Measurements from ENCODE around the gene PRAC1. TPM values are rescaled to one million over a fixed set of nuclear protein-coding genes. Genes with fewer than 3 reads are reported as not detected.

Gene PRAC1
- total and polyA plus RNA-seq, 7 experiments from 2014 or later = not detected

GRCh38 chr17:48752399-48753288 lies 30.3 kb upstream of the PRAC1 start:
- ChIA-PET POLR2A (interaction anchor here (0.7 kb wide), 1 partner anchor 33 kb away, joined by 3 read pairs; no protein-coding TSS in a partner anchor), CTCF (no interaction called here)
- Histone ChIP-seq H3K4me3 (ENCODE audit: low read length) (no peak overlapping the region), H3K27me3 (ENCODE audit: control insufficient read depth in 2 of 2, insufficient read depth in 2 of 2, low read length in 2 of 2) (peaks cover 38 to 83% of the 10 kb centered on the region in 2 donors), H3K36me3 (ENCODE audit: control insufficient read depth in 2 of 3, insufficient read depth in 3 of 3, low read length in 3 of 3) (no peaks in the 10 kb centered on the region), H3K4me1 (ENCODE audit: control insufficient read depth in 2 of 2, insufficient read depth in 2 of 2, low read length in 2 of 2) (peaks cover 5 to 13% of the 10 kb centered on the region in 2 donors), H3K27ac (ENCODE audit: low read depth, low read length) (no peak overlapping the region), H3K9me3 (ENCODE audit: control insufficient read depth in 2 of 3, low read length in 3 of 3) (no peaks in the 10 kb centered on the region)
- no peak for ATAC-seq
- H3K36me3 Mint-ChIP-seq = peaks cover 0 to 5% (median 0%) of the 10 kb centered on the region in 5 donors
- peak overlapping the region in 2 of 10 donors; percentile 14 to 31 for H3K4me3 Mint-ChIP-seq
- peaks cover 8 to 25% (median 18%) of the 10 kb centered on the region in 7 donors for H3K4me1 Mint-ChIP-seq
- peaks cover 0 to 8% (median 4%) of the 10 kb centered on the region in 11 donors for H3K9me3 Mint-ChIP-seq
- DNase-seq = no peak
- intact Hi-C loops (cut with micrococcal nuclease) = no loop called here
- H3K27ac Mint-ChIP-seq = peak overlapping the region in 1 of 9 donors; percentile 34
- H3K27me3 Mint-ChIP-seq = peaks cover 79 to 93% (median 87%) of the 10 kb centered on the region in 5 donors

GRCh38 chr17:48751733-48752398 lies 29.5 kb upstream of the PRAC1 start:
- H3K27me3 ChIP-seq (ENCODE audit: control insufficient read depth in 2 of 2, insufficient read depth in 2 of 2, low read length in 2 of 2) = peaks cover 34 to 89% of the 10 kb centered on the region in 2 donors
- no peaks in the 10 kb centered on the region for H3K36me3 ChIP-seq (ENCODE audit: control insufficient read depth in 2 of 3, insufficient read depth in 3 of 3, low read length in 3 of 3)
- ATAC-seq (no peak), DNase-seq (no peak)
- H3K27ac Mint-ChIP-seq = no peak overlapping the region
- peaks cover 0 to 5% (median 0%) of the 10 kb centered on the region in 5 donors for H3K36me3 Mint-ChIP-seq
- intact Hi-C loops (cut with micrococcal nuclease) = no loop called here
- CTCF ChIA-PET = interaction anchor here (0.9 kb wide), 1 partner anchor 128 kb away, joined by 4 read pairs; no protein-coding TSS in a partner anchor
- H3K4me3 Mint-ChIP-seq = peak overlapping the region in 1 of 10 donors; percentile 31
- peaks cover 8 to 25% (median 21%) of the 10 kb centered on the region in 7 donors for H3K4me1 Mint-ChIP-seq
- H3K27me3 Mint-ChIP-seq = peaks cover 82 to 94% (median 90%) of the 10 kb centered on the region in 5 donors
- peaks cover 5 to 13% of the 10 kb centered on the region in 2 donors for H3K4me1 ChIP-seq (ENCODE audit: control insufficient read depth in 2 of 2, insufficient read depth in 2 of 2, low read length in 2 of 2)
- POLR2A ChIA-PET = no interaction called here
- peaks cover 0 to 9% (median 5%) of the 10 kb centered on the region in 11 donors for H3K9me3 Mint-ChIP-seq
- no peaks in the 10 kb centered on the region for H3K9me3 ChIP-seq (ENCODE audit: control insufficient read depth in 2 of 3, low read length in 3 of 3)
- H3K4me3 ChIP-seq (ENCODE audit: low read length) = no peak overlapping the region
- no peak overlapping the region for H3K27ac ChIP-seq (ENCODE audit: low read depth, low read length)

GRCh38 chr17:48751172-48751571 lies 28.9 kb upstream of the PRAC1 start:
- ATAC-seq = no peak

GRCh38 chr17:48749621-48750553 lies 27.6 kb upstream of the PRAC1 start:
- Histone ChIP-seq H3K4me1 (ENCODE audit: control insufficient read depth in 2 of 2, insufficient read depth in 2 of 2, low read length in 2 of 2) (peaks cover 5 to 10% of the 10 kb centered on the region in 2 donors), H3K36me3 (ENCODE audit: control insufficient read depth in 2 of 3, insufficient read depth in 3 of 3, low read length in 3 of 3) (no peaks in the 10 kb centered on the region), H3K27ac (ENCODE audit: low read depth, low read length) (no peak overlapping the region), H3K9me3 (ENCODE audit: control insufficient read depth in 2 of 3, low read length in 3 of 3) (no peaks in the 10 kb centered on the region), H3K27me3 (ENCODE audit: control insufficient read depth in 2 of 2, insufficient read depth in 2 of 2, low read length in 2 of 2) (peaks cover 46 to 95% of the 10 kb centered on the region in 2 donors), H3K4me3 (ENCODE audit: low read length) (no peak overlapping the region)
- H3K27ac Mint-ChIP-seq = peak overlapping the region in 3 of 9 donors; percentile 4 to 71 (median 58)
- DNase-seq (no peak), ATAC-seq (no peak)
- POLR2A ChIA-PET = no interaction called here
- peaks cover 12 to 29% (median 25%) of the 10 kb centered on the region in 7 donors for H3K4me1 Mint-ChIP-seq
- intact Hi-C loops (cut with micrococcal nuclease) = loop anchor here in 1 of 2 donors (2.0 to 10.0 kb wide), 5 partner anchors 25 to 1215 kb away; partner anchors contain the start of genes DLX4, HOXB7, HOXB9 and IGF2BP1
- peaks cover 0 to 5% (median 0%) of the 10 kb centered on the region in 5 donors for H3K36me3 Mint-ChIP-seq
- H3K4me3 Mint-ChIP-seq = no peak overlapping the region
- CTCF ChIA-PET = interaction anchor here (1.1 kb wide), 1 partner anchor 42 kb away, joined by 3 read pairs; no protein-coding TSS in a partner anchor
- H3K9me3 Mint-ChIP-seq = peaks cover 0 to 10% (median 6%) of the 10 kb centered on the region in 11 donors
- peaks cover 82 to 95% (median 91%) of the 10 kb centered on the region in 5 donors for H3K27me3 Mint-ChIP-seq

More at GRCh38 chr17:48751172-48751571, 28.9 kb upstream of the PRAC1 start:
- H3K9me3 ChIP-seq (ENCODE audit: control insufficient read depth in 2 of 3, low read length in 3 of 3) = no peaks in the 10 kb centered on the region
- H3K27me3 ChIP-seq (ENCODE audit: control insufficient read depth in 2 of 2, insufficient read depth in 2 of 2, low read length in 2 of 2) = peaks cover 35 to 95% of the 10 kb centered on the region in 2 donors
- H3K4me1 ChIP-seq (ENCODE audit: control insufficient read depth in 2 of 2, insufficient read depth in 2 of 2, low read length in 2 of 2) = peaks cover 5 to 13% of the 10 kb centered on the region in 2 donors
- peaks cover 12 to 29% (median 25%) of the 10 kb centered on the region in 7 donors for H3K4me1 Mint-ChIP-seq
- intact Hi-C loops (cut with micrococcal nuclease) = no loop called here
- no peak overlapping the region for H3K27ac Mint-ChIP-seq
- ChIA-PET CTCF (interaction anchor here (0.9 to 1.1 kb wide), 2 partner anchors 43 to 128 kb away, joined by 3 to 4 read pairs; no protein-coding TSS in a partner anchor), POLR2A (no interaction called here)
- peaks cover 0 to 5% (median 0%) of the 10 kb centered on the region in 5 donors for H3K36me3 Mint-ChIP-seq
- peaks cover 0 to 9% (median 6%) of the 10 kb centered on the region in 11 donors for H3K9me3 Mint-ChIP-seq
- H3K4me3 Mint-ChIP-seq = no peak overlapping the region
- no peak overlapping the region for H3K27ac ChIP-seq (ENCODE audit: low read depth, low read length)
- DNase-seq = no peak
- H3K36me3 ChIP-seq (ENCODE audit: control insufficient read depth in 2 of 3, insufficient read depth in 3 of 3, low read length in 3 of 3) = no peaks in the 10 kb centered on the region
- H3K4me3 ChIP-seq (ENCODE audit: low read length) = no peak overlapping the region
- H3K27me3 Mint-ChIP-seq = peaks cover 82 to 95% (median 91%) of the 10 kb centered on the region in 5 donors

GRCh38 chr17:48748718-48749566 lies 26.6 kb upstream of the PRAC1 start:
- peak overlapping the region in 3 of 9 donors; percentile 4 to 71 (median 58) for H3K27ac Mint-ChIP-seq
- H3K36me3 Mint-ChIP-seq = peaks cover 0 to 5% (median 0%) of the 10 kb centered on the region in 5 donors
- intact Hi-C loops (cut with micrococcal nuclease) = loop anchor here in 1 of 2 donors (2.0 to 10.0 kb wide), 5 partner anchors 24 to 1216 kb away; partner anchors contain the start of genes DLX4, HOXB7, HOXB9 and IGF2BP1
- no peaks in the 10 kb centered on the region for H3K36me3 ChIP-seq (ENCODE audit: control insufficient read depth in 2 of 3, insufficient read depth in 3 of 3, low read length in 3 of 3)
- DNase-seq = no peak
- ChIA-PET CTCF (interaction anchor here (0.7 kb wide), 1 partner anchor 130 kb away, joined by 3 read pairs; no protein-coding TSS in a partner anchor), POLR2A (interaction anchor here (0.7 kb wide), 1 partner anchor 260 kb away, joined by 3 read pairs; no protein-coding TSS in a partner anchor)
- no peak overlapping the region for H3K4me3 Mint-ChIP-seq
- H3K4me3 ChIP-seq (ENCODE audit: low read length) = no peak overlapping the region
- peaks cover 49 to 90% of the 10 kb centered on the region in 2 donors for H3K27me3 ChIP-seq (ENCODE audit: control insufficient read depth in 2 of 2, insufficient read depth in 2 of 2, low read length in 2 of 2)
- H3K27ac ChIP-seq (ENCODE audit: low read depth, low read length) = no peak overlapping the region
- no peaks in the 10 kb centered on the region for H3K9me3 ChIP-seq (ENCODE audit: control insufficient read depth in 2 of 3, low read length in 3 of 3)
- peaks cover 83 to 97% (median 91%) of the 10 kb centered on the region in 5 donors for H3K27me3 Mint-ChIP-seq
- no peak for ATAC-seq
- peaks cover 0 to 10% (median 6%) of the 10 kb centered on the region in 11 donors for H3K9me3 Mint-ChIP-seq
- H3K4me1 Mint-ChIP-seq = peaks cover 9 to 22% (median 18%) of the 10 kb centered on the region in 7 donors
- peaks cover 0 to under 1% of the 10 kb centered on the region in 2 donors for H3K4me1 ChIP-seq (ENCODE audit: control insufficient read depth in 2 of 2, insufficient read depth in 2 of 2, low read length in 2 of 2)
